C4-2B (cell line): Measurements from ENCODE around the gene BANF2.

Experiments used
- CTCF ChIP-seq: fragments of 450-650 bp; conservative IDR thresholded peaks from 2 replicates; pipeline ENCODE4 v1.5.1; 2017; ENCODE audit warnings: mild to moderate bottlenecking
- ZFX ChIP-seq: fragments of 450-650 bp; IDR thresholded peaks from 2 replicates; pipeline ENCODE4 v1.6.1; 2017

GRCh38 chr20:17678886-17679285 is 20.9 kb upstream of the BANF2 start:
- TF ChIP-seq CTCF (no peak), ZFX (no peak)
